Heart right ventricle (tissue), 16 donors: Measurements from ENCODE around the gene STMN3. TPM values are rescaled to one million over a fixed set of nuclear protein-coding genes. Genes with fewer than 3 reads are reported as not detected.
A peak's percentile ranks its signal among the peaks of the same experiment; 100 is the strongest.

Experiments
- ATAC-seq, 8 donors: fragments of 200-7000 bp; cut with Tn5 transposase; one replicate each; pipeline ENCODE4 v1.9.1; 2020; ENCODE audit warnings: mild to moderate bottlenecking in 8 of 8, moderate library complexity in 8 of 8, moderate number of reproducible peaks in 1 of 8
- DNase-seq, 2 donors: peaks; one replicate each; pipeline ENCODE4 v3.0.0-alpha.2; 2020
- H3K27ac ChIP-seq, 10 donors: fragments of 200-600 bp; sonication (generic) in 2 of 10; one replicate each; pipeline versions ENCODE4 v1.5.0 to v1.8.0; 2020 to 2022; ENCODE audit warnings: mild to moderate bottlenecking in 3 of 10
- H3K27me3 ChIP-seq, 7 donors: fragments of 200-600 bp; one replicate each; pipeline ENCODE4 v1.8.0; 2021 to 2022; ENCODE audit warnings: mild to moderate bottlenecking in 2 of 7
- H3K36me3 ChIP-seq, 9 donors: fragments of 200-600 bp; sonication (generic) in 1 of 9; one replicate each; pipeline versions ENCODE4 v1.5.0 to v1.8.0; 2020 to 2022; ENCODE audit warnings: mild to moderate bottlenecking in 2 of 9
- H3K4me1 ChIP-seq, 9 donors: fragments of 200-600 bp; sonication (generic) in 1 of 9; one replicate each; pipeline versions ENCODE4 v1.5.0 to v1.8.0; 2020 to 2022; ENCODE audit warnings: mild to moderate bottlenecking in 4 of 9
- H3K4me3 ChIP-seq, 10 donors: fragments of 200-600 bp; sonication (generic) in 2 of 10; one replicate each; pipeline versions ENCODE4 v1.5.0 to v1.8.0; 2020 to 2022; ENCODE audit warnings: mild to moderate bottlenecking in 7 of 10, moderate library complexity in 2 of 10
- H3K9me3 ChIP-seq, 11 donors: fragments of 200-600 bp in 10 of 11; sonication (generic) in 2 of 11; one replicate each; pipeline versions ENCODE4 v1.5.0 to v1.8.0; 2013 to 2022; ENCODE audit warnings: mild to moderate bottlenecking in 2 of 11, control low read depth in 1 of 11, moderate library complexity in 1 of 11
- CTCF ChIP-seq, 9 donors: fragments of 200-600 bp; sonication (generic) in 2 of 9; IDR thresholded peaks; one replicate each; pipeline versions ENCODE4 v1.5.0 to v1.8.0; 2021 to 2022; ENCODE audit warnings: antibody characterized with exemption in 9 of 9, mild to moderate bottlenecking in 5 of 9, moderate library complexity in 1 of 9
- WGBS, 2 donors: extraction: QIAGEN DNeasy Blood & Tissue Kit; methylation state at CpG; one replicate each; pipeline ENCODE4 v1.1.7; 2013; ENCODE audit warnings: inconsistent platforms in 1 of 2; 5-methylcytosine and 5-hydroxymethylcytosine counted together
- intact Hi-C, 10 donors: fragments of 100-400 bp; cut with DNase I; formaldehyde crosslinking; loops; one replicate each; pipeline versions ENCODE4 v1.11.1 to v1.14.2; 2022
- polyA plus RNA-seq, 2 donors: library from polyadenylated mRNA; stranded (reverse); fragments of 200-250 nt; gene quantifications; one replicate each; pipeline ENCODE4 v1.2.3, GENCODE V29; 2013
- total RNA-seq, 10 donors: library from RNA; stranded (reverse); fragmentation: NEBNext Ultra II Directional in 3 of 10; extraction: Animal tissue kit (Norgen Biotek cat#: 25700) in 3 of 10; gene quantifications; one replicate each; pipeline versions ENCODE4 v1.2.1 to v1.2.4, GENCODE V29; 2021 to 2023
- donor health status: Arrhythmogenic right ventricular cardiomyopathy.
- donor health status: ischemic (EF 13 %, LVEDD 7.1; RV severe dilation, severe dysfunction).
- donor health status: healthy with polysubstance abuse.
- donor health status: DM: no; HTN: yes; CAD: no.
- donor health status: DM: no; HTN: no; CAD: no.
- donor health status: ischemic (EF 25% LVEDD 6.9; RV normal size, moderate dysfunction).
- donor health status: ischemic (EF 25% LVEDD 5.7; RV mildly dilated, moderate dysfunction).
- donor health status: healthy.
- donor health status: DM: yes; HTN: yes; CAD: no.
- donor health status: Ischemic cardiomyopathy.
- donor health status: ischemic (EF 35%, LVEDD 5.7; RV mildly dilated, moderate dysfunction).
- donor health status: nonischemic (EF 11% LVEDD 7.7; RV severe dilation, severe dysfunction).
- donor health status: DM: yes; HTN: yes; CAD: no.
- donor health status: PGD.
- donor health status: ischemic (EF 29% LVEDD 5.4; RV normal size, mild dysfunction).
- donor health status: nonischemic (EF 23%, LVEDD 6.1; RV moderate dilation, normal function).

STMN3 gene
- total and polyA plus RNA-seq, 12 donors, result 1.7 to 9.9 (median 3.9) TPM

GRCh38 chr20:63627751-63628245 is 25.4 kb downstream of the STMN3 start:
- Histone ChIP-seq H3K27me3 (no peaks in the 10 kb centered on the region), H3K4me1 (peaks cover 0 to 33% (median 24%) of the 10 kb centered on the region in 9 donors), H3K27ac (peak overlapping the region in 9 of 10 donors; percentile 90 to 99 (median 97)), H3K9me3 (no peaks in the 10 kb centered on the region), H3K4me3 (peak overlapping the region; percentile 65 to 99 (median 92)), H3K36me3 (no peaks in the 10 kb centered on the region)
- intact Hi-C loops, result loop anchor here in 5 of 10 donors (1.0 to 10.0 kb wide), 4 partner anchors 31 to 237 kb away; partner anchors contain the start of genes ABHD16B (in 2 of the 5), HELZ2 (in 2 of the 5), RTEL1 (in 2 of the 5) and TPD52L2 (in 2 of the 5)
- TF ChIP-seq CTCF (IDR thresholded peaks at IDR 0.05), result no peak
- 10 to 16% methylated on average over 21 to 28 of the region's 28 CpGs for WGBS, 2 donors
- ATAC-seq (peak in 7 of 8 donors; percentile 1 to 36 (median 20)), DNase-seq (no peak)

GRCh38 chr20:63627129-63627750 is 26.0 kb downstream of the STMN3 start:
- peak; percentile 94 to 95 for DNase-seq
- intact Hi-C loops, result loop anchor here in 5 of 10 donors (1.0 to 10.0 kb wide), 4 partner anchors 31 to 238 kb away; partner anchors contain the start of genes ABHD16B (in 2 of the 5), HELZ2 (in 2 of the 5), RTEL1 (in 2 of the 5) and TPD52L2 (in 2 of the 5)
- WGBS, 2 donors, result 0% methylated on average over 58 to 68 of the region's 68 CpGs
- Histone ChIP-seq H3K4me3 (peak overlapping the region; percentile 65 to 99 (median 92)), H3K36me3 (no peaks in the 10 kb centered on the region), H3K4me1 (peaks cover 0 to 33% (median 24%) of the 10 kb centered on the region in 9 donors), H3K9me3 (no peaks in the 10 kb centered on the region), H3K27me3 (no peaks in the 10 kb centered on the region), H3K27ac (peak overlapping the region; percentile 90 to 99 (median 97))
- TF ChIP-seq CTCF (IDR thresholded peaks at IDR 0.05), result no peak
- ATAC-seq, result peak; percentile 90 to 94 (median 92)

GRCh38 chr20:63626424-63627128 is 26.6 kb downstream of the STMN3 start, which contains the start of gene GMEB2:
GMEB2 (minus strand) TSS chr20:63627101; CDS start chr20:63619397, 7,704 bp downstream.
- intact Hi-C loops, result loop anchor here in 5 of 10 donors (1.0 to 10.0 kb wide), 4 partner anchors 32 to 238 kb away; partner anchors contain the start of genes ABHD16B (in 2 of the 5), HELZ2 (in 2 of the 5), RTEL1 (in 2 of the 5) and TPD52L2 (in 2 of the 5)
- ATAC-seq, result peak in 7 of 8 donors; percentile 7 to 59 (median 38)
- WGBS, 2 donors, result 0 to 1% methylated on average over 46 to 106 of the region's 114 CpGs
- peaks cover 0 to 33% (median 24%) of the 10 kb centered on the region in 9 donors for H3K4me1 ChIP-seq
- peak within 1 kb of the TSS; percentile 90 to 99 (median 97) for H3K27ac ChIP-seq
- DNase-seq, result peak; percentile 78 to 82
- peak within 1 kb of the TSS; percentile 65 to 99 (median 92) for H3K4me3 ChIP-seq
- no peak for TF ChIP-seq CTCF (IDR thresholded peaks at IDR 0.05)
- no peaks in the 10 kb centered on the region for H3K36me3 ChIP-seq
- H3K9me3 ChIP-seq, result no peaks in the 10 kb centered on the region
- no peaks in the 10 kb centered on the region for H3K27me3 ChIP-seq
